Skin epidermis (tissue), 12 donors: ENCODE results near the gene PRAMEF26.
"Not testable (repeated sequence)": the region's sequence is repeated elsewhere in the genome, so short reads cannot be mapped to it uniquely, and the experiment has no call there.

ENCODE experiments used
- H3K27ac ChIP-seq, 21 experiments: fragments of 200-600 bp; sonication (generic) in 11 of 21; one replicate each; pipeline ENCODE4 v1.5.0; 2020; ENCODE audit warnings: mild to moderate bottlenecking in 3 of 21, inconsistent platforms in 2 of 21, moderate library complexity in 2 of 21
- H3K4me3 ChIP-seq, 7 experiments: fragments of 200-600 bp; sonication (generic) in 2 of 7; one replicate each; pipeline ENCODE4 v1.5.0; 2020; ENCODE audit warnings: inconsistent platforms in 2 of 7, mild to moderate bottlenecking in 2 of 7, moderate library complexity in 1 of 7

PRAMEF26 gene

DNA sequence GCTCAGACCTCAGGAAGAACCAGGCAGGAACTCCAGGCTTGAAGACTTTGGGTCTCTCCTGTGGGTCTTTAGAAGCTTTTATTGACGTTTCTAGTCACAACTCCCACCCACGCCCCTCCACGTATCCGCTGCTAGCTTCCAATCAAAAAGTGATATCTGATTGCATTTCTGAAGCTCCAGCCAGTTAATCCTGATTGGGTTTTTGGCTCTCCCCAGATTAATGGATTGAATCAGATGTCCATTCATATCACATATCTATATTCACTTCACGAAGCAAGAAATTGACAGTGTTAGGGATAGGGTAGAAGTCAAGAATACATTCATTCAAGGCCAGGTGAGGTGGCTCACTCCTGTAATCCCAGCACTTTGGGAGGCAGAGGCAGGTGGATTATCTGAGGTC is at the start of gene PRAMEF26:
PRAMEF26 (minus strand) TSS at position 101 of the 400 bp plus-strand sequence. CDS start 2,914 bp downstream, outside the sequence.
- not testable (repeated sequence) for H3K4me3 ChIP-seq, H3K27ac ChIP-seq

- H3K4me3 ChIP-seq, H3K27ac ChIP-seq: not testable (repeated sequence)
Measured at GRCh38 chr1:13201309-13201708, 45.5 kb upstream of the PRAMEF26 start, which contains the start of gene PRAMEF13. TSS of gene PRAMEF13 (minus strand) at chr1:13201409. CDS start at chr1:13199589, 1,820 bp downstream.

DNA sequence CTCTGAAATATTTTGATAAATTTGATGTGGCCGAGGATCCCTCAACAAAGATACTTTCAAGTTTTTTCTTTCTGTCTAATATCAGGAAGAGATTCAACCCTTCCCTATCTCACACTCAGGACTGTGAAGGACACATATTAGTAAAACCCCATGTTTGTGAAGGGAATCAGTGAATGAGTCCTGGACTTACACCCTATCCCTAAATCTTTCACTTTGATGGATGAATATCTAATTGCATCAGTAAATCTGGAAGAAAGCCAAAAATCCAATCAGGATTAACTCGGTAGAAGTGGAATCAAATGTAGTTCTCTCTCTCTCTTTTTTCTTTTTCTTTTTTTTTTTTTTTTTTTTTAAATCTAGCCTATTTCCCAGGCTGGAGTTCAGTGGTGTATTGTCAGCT is 15.7 kb upstream of the PRAMEF26 start, which contains the start of gene PRAMEF9:
PRAMEF9 (plus strand) TSS at position 301 of the 400 bp plus-strand sequence. CDS start 3,433 bp downstream, outside the sequence.
- H3K27ac ChIP-seq, H3K4me3 ChIP-seq: not testable (repeated sequence)

DNA sequence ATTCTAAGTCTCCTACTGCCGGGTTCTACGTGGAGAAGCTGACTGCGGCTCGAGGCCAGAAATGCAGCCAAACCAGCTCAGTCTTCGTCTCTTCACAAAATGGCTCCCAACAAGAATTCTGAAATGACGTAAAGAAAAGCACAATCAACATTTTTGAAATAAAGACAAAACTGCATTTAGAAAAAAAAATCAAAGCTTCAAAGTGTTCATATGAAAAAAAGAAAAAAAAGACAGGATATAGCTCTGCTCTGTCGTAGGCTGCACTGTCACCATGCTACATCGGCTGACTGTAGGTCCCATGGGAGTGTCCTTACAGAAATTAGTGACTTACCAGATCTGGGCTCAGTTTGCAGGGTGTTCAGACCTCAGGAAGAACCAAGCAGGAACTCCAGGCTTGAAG is 9.7 kb upstream of the PRAMEF26 start, which contains the start of gene HNRNPCL4:
HNRNPCL4 (minus strand) TSS at position 101 of the 400 bp plus-strand sequence. CDS start 164 bp downstream, outside the sequence.
- not testable (repeated sequence) for H3K4me3 ChIP-seq

GRCh38 chr1:13116754-13117153 is 39.1 kb downstream of the PRAMEF26 start, which contains the start of gene HNRNPCL2:
TSS of gene HNRNPCL2 (minus strand) at chr1:13116854. CDS start at chr1:13116400, 454 bp downstream.
- not testable (repeated sequence) for H3K27ac ChIP-seq, H3K4me3 ChIP-seq

More for the DNA sequence above, 9.7 kb upstream of the PRAMEF26 start, which contains the start of gene HNRNPCL4:
- not testable (repeated sequence) for H3K27ac ChIP-seq
